ENCODE measurements around the gene GATAD1. TPM values are rescaled to one million over a fixed set of nuclear protein-coding genes. Genes with fewer than 3 reads are reported as not detected.

The GATAD1 gene, protein sequence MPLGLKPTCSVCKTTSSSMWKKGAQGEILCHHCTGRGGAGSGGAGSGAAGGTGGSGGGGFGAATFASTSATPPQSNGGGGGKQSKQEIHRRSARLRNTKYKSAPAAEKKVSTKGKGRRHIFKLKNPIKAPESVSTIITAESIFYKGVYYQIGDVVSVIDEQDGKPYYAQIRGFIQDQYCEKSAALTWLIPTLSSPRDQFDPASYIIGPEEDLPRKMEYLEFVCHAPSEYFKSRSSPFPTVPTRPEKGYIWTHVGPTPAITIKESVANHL
- total RNA-seq = 20.3 and 24.5 TPM in 2 replicates

GRCh38 chr7:92447345-92448204 lies at the start of gene GATAD1:
Gene GATAD1 (plus strand): TSS chr7:92447482. CDS start chr7:92447730, 248 bp downstream.

DNA sequence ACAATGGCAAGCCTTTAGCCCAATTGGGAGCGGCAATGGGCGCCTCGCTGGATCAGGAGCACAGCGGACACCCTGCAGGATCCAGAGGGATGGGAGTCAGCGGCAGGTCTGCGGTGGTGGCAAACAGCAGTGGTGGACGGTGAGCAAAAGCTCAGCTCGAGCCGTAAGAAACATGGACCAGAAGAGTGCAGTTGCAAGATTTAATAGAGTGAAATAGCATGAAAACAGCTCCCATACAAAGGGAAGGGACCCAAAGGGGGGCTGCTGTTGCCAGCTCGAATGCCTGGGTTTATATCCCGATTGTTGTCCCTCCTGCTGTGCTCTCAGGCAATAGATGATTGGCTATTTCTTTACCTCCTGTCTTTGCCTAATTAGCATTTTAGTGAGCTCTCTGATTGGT lies 30.4 kb downstream of the GATAD1 start, which contains the start of gene ERVW-1:
TSS of gene ERVW-1 (minus strand) at position 266 of the 400 bp plus-strand sequence. CDS start 7,565 bp downstream, outside the sequence.

Other genes starting within 250 kb of the GATAD1 start
- 43.9 and 44.7 TPM in 2 replicates for gene KRIT1, start 201.6 kb upstream of the GATAD1 start, total RNA-seq
- gene ANKIB1, start 201.5 kb upstream of the GATAD1 start, total RNA-seq = 44.7 and 56.4 TPM in 2 replicates
- 0.09 TPM in 1 of 2 replicates, not detected in the other for gene ERVW-1, start 30.5 kb downstream of the GATAD1 start, total RNA-seq
- gene PEX1, start 81.0 kb downstream of the GATAD1 start, total RNA-seq = 15.6 and 22.0 TPM in 2 replicates
- 6.5 and 8.2 TPM in 2 replicates for gene RBM48, start 81.3 kb downstream of the GATAD1 start, total RNA-seq
- 10.7 and 13.6 TPM in 2 replicates for gene FAM133B, start 142.9 kb downstream of the GATAD1 start, total RNA-seq

Data from smooth muscle cell of bladder (primary cell).